Endothelial cell of umbilical vein (primary cell): ENCODE results near the gene MYZAP. TPM values are rescaled to one million over a fixed set of nuclear protein-coding genes. Genes with fewer than 3 reads are reported as not detected.

ENCODE experiments used
- BruUV-seq: library from RNA; stranded (reverse); fragments of 400-500 nt; replicated peaks from 2 replicates; lab custom pipeline; 2021; lab: Mats Ljungman, UMichigan
- CTCF ChIA-PET: fragments of 300-600, 350-600 bp; sonication (Branson Sonifier 250); formaldehyde crosslinking; loops from one replicate; lab custom pipeline; 2021; ENCODE audit warnings: antibody characterized with exemption, inconsistent platforms; lab: Charles Lee
- POLR2A ChIA-PET: fragments of 300-600, 350-600 bp; sonication (Branson Sonifier 250); formaldehyde crosslinking; loops from one replicate; lab custom pipeline; 2021; ENCODE audit warnings: antibody characterized with exemption, inconsistent platforms; lab: Charles Lee
- DNase-seq: peaks from one replicate; pipeline ENCODE4 v3.0.0-alpha.2; 2011; ENCODE audit warnings: low read depth, low spot score
- FAIRE-seq: peaks from 2 replicates; lab custom pipeline; 2011; peaks lifted over from hg19 to GRCh38; lab: Jason Lieb, UNC
- H2AFZ ChIP-seq: 2 replicates; pipeline ENCODE4 v1.6.0; 2012; ENCODE audit warnings: low read depth, low read length, control low read depth, inconsistent platforms
- H3K27ac ChIP-seq: 2 replicates; pipeline ENCODE4 v1.5.1; 2011; ENCODE audit warnings: low read depth, mild to moderate bottlenecking, control low read depth, low read length, moderate library complexity; ENCODE audit not compliant: insufficient read depth
- H3K27me3 ChIP-seq, 2 experiments: 2 replicates each; pipeline versions ENCODE4 v1.6.0 to v1.6.1; 2011; ENCODE audit warnings: low read length in 2 of 2, mixed read lengths in 1 of 2; ENCODE audit not compliant: control insufficient read depth in 2 of 2, insufficient read depth in 2 of 2
- H3K36me3 ChIP-seq, 2 experiments: 2 replicates in 1 of 2; 3 replicates in 1 of 2; pipeline ENCODE4 v1.5.1; 2011; ENCODE audit warnings: low read length in 2 of 2, mild to moderate bottlenecking in 1 of 2, moderate library complexity in 1 of 2; ENCODE audit not compliant: control insufficient read depth in 2 of 2, insufficient read depth in 2 of 2; ENCODE audit errors: extremely low read depth in 1 of 2
- H3K4me1 ChIP-seq: 3 replicates; pipeline ENCODE4 v1.5.1; 2011; ENCODE audit warnings: mild to moderate bottlenecking, low read length; ENCODE audit not compliant: control insufficient read depth, insufficient read depth; ENCODE audit errors: extremely low read depth
- H3K4me2 ChIP-seq: 2 replicates; pipeline ENCODE4 v1.6.1; 2011; ENCODE audit warnings: low read length, control low read depth, mixed read lengths; ENCODE audit not compliant: insufficient read depth
- H3K4me3 ChIP-seq, 3 experiments: fragments of 200-600 bp in 1 of 3; sonication (generic), shearing (Covaris generic) in 1 of 3; replicated peaks in 1 of 3; 2 replicates each; pipeline ENCODE4 v1.5.1; 2011 to 2016; ENCODE audit warnings: control low read depth in 3 of 3, low read length in 3 of 3, mild to moderate bottlenecking in 2 of 3, inconsistent platforms in 1 of 3, low read depth in 1 of 3, moderate library complexity in 1 of 3; ENCODE audit not compliant: insufficient read depth in 1 of 3
- H3K79me2 ChIP-seq: 2 replicates; pipeline ENCODE4 v1.6.0; 2012; ENCODE audit warnings: low read length, inconsistent platforms; ENCODE audit not compliant: control insufficient read depth, insufficient read depth
- H3K9ac ChIP-seq: replicated peaks from 2 replicates; pipeline ENCODE3; 2011; ENCODE audit warnings: low read length, control low read depth; ENCODE audit not compliant: insufficient read depth; ENCODE audit errors: extremely low read depth
- H3K9me1 ChIP-seq: replicated peaks from 3 replicates; pipeline ENCODE4 v1.6.0; 2011; ENCODE audit warnings: mild to moderate bottlenecking, low read length; ENCODE audit not compliant: control insufficient read depth, insufficient read depth; ENCODE audit errors: extremely low read depth
- H3K9me3 ChIP-seq: replicated peaks from 2 replicates; pipeline ENCODE4 v1.5.1; 2012; ENCODE audit warnings: low read length, inconsistent platforms; ENCODE audit not compliant: control insufficient read depth, insufficient read depth
- H4K20me1 ChIP-seq: replicated peaks from 2 replicates; pipeline ENCODE3; 2011; ENCODE audit warnings: mild to moderate bottlenecking, low read length; ENCODE audit not compliant: control insufficient read depth, insufficient read depth; ENCODE audit errors: extremely low read depth
- EZH2 ChIP-seq: IDR thresholded peaks from 2 replicates; pipeline ENCODE4 v1.6.1; 2012; ENCODE audit warnings: borderline replicate concordance, low read depth, mild to moderate bottlenecking, moderate library complexity, low read length, inconsistent platforms; ENCODE audit not compliant: severe bottlenecking
- FOS ChIP-seq: IDR thresholded peaks from 2 replicates; pipeline ENCODE4 v1.6.1; 2011; ENCODE audit warnings: mild to moderate bottlenecking, low read length, moderate library complexity, borderline replicate concordance; ENCODE audit not compliant: insufficient read depth
- GATA2 ChIP-seq: IDR thresholded peaks from 2 replicates; pipeline ENCODE4 v1.7.0; 2011; ENCODE audit warnings: low read depth, mild to moderate bottlenecking, moderate library complexity, mixed read lengths, low read length; ENCODE audit not compliant: insufficient read length, insufficient read depth
- JUN ChIP-seq: IDR thresholded peaks from 2 replicates; pipeline ENCODE4 v1.6.1; 2011; ENCODE audit warnings: borderline replicate concordance, low read depth; ENCODE audit not compliant: insufficient read length, insufficient read depth
- MYC ChIP-seq: IDR thresholded peaks from one replicate; pipeline ENCODE4 v1.6.1; 2011; ENCODE audit warnings: mild to moderate bottlenecking, low read depth, low read length
- POLR2A ChIP-seq: IDR thresholded peaks from 2 replicates; pipeline ENCODE4 v1.6.1; 2012; ENCODE audit warnings: low read depth, mild to moderate bottlenecking, control low read depth, low read length
- POLR2AphosphoS5 ChIP-seq: IDR thresholded peaks from 2 replicates; pipeline ENCODE4 v1.6.1; 2012; ENCODE audit warnings: low read depth, mild to moderate bottlenecking, control low read depth, low read length, moderate library complexity; ENCODE audit not compliant: insufficient read depth
- dilution Hi-C: fragments of 300-500 bp; cut with MboI; formaldehyde crosslinking; loops from one replicate; pipeline ENCODE4 v1.15.0; 2019; ENCODE audit warnings: low sequenced_read_pairs; ENCODE audit not compliant: extremely low pct_ligation_motif_present
- intact Hi-C: fragments of 100-400 bp; cut with micrococcal nuclease; formaldehyde crosslinking; loops from one replicate; pipeline ENCODE4 v1.10.0; 2022
- polyA plus RNA-seq, 4 experiments: library from polyadenylated mRNA; depleted of rRNA in 3 of 4; stranded (reverse) in 3 of 4; unstranded in 1 of 4; fragments of >200 nt; gene quantifications; 2 replicates each; pipeline versions ENCODE4 v1.2.1 to v1.2.3, GENCODE V29; 2011 to 2012; ENCODE audit warnings: missing spikeins in 1 of 4
- total RNA-seq: library from RNA; stranded (reverse); gene quantifications from 2 replicates; pipeline ENCODE4 v1.2.3, GENCODE V29; 2021
- TF ChIP-seq, protein P1 (sequence below), 2 donors: IDR thresholded peaks; 1 replicate in 1 of 2; 2 replicates in 1 of 2; pipeline ENCODE4 v1.5.1; 2011; ENCODE audit warnings: low read length in 2 of 2, mild to moderate bottlenecking in 2 of 2, moderate library complexity in 2 of 2, control low read depth in 1 of 2, inconsistent platforms in 1 of 2, low read depth in 1 of 2; ENCODE audit not compliant: insufficient read depth in 1 of 2; ENCODE audit errors: extremely low read depth in 1 of 2
- TF ChIP-seq, protein P2 (sequence below): IDR thresholded peaks from 2 replicates; pipeline ENCODE4 v1.6.1; 2011; ENCODE audit not compliant: insufficient read depth, insufficient read length

Gene MYZAP
- total and polyA plus RNA-seq, 2 donors (not counting 3 experiments of a cell fraction or from before 2014, with no cell fraction given) = 6.3 to 8.1 TPM

DNA sequence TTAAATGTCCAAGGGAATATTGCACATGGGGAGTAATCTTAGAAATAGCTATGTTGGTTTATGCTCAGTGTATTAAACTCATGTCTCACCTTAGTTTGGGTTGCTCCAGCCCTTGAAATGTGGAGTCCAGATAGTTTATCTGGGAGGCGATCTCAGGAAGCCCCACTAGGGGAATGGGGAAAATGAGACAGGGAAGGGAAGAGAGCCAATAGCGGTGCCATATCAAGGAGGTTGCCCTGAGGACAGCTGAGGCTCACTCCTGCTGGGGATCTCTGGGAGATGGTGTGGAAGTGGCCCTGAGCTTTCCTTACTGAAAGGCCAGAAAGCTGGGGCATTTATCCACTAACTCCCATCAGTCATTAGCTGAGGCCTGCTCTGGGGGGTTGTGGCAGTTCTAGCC, 71.6 kb downstream of the MYZAP start:
- CTCF ChIA-PET = interaction anchor here (0.9 to 2.4 kb wide), 4 partner anchors 8 to 102 kb away, joined by 3 to 6 read pairs (median 4); no protein-coding TSS in a partner anchor

DNA sequence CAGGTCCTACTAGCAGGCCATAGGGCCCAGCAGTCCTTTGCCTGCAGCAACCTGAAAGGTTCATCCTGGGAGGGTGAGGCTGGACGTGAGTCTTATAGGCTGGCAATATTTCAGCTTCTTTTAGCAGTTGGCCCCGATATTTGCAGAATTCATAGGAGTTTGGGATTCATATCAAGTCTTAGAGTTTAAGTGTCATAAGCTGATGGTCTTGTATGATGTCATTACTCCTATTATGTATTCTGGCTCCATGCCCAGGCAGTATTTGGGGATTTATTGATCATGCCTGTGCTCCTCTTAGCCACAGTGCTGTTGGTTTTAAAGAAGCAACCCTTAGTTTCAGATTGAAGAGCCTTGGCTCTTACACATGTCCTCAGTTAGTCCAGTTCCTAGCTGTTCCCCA, 73.5 kb downstream of the MYZAP start:
- Histone ChIP-seq H3K9ac (no peak overlapping the region), H3K4me1 (peaks cover 3% of the 10 kb centered on the region), H3K9me1 (no peaks in the 10 kb centered on the region), H3K79me2 (no peaks in the 10 kb centered on the region), H4K20me1 (no peaks in the 10 kb centered on the region), H3K36me3 (peaks cover 0 to 6% of the 10 kb centered on the region in 2 experiments), H3K27me3 (no peaks in the 10 kb centered on the region), H3K27ac (no peak overlapping the region), H2AFZ (no peak overlapping the region), H3K4me3 (no peak overlapping the region), H3K9me3 (no peaks in the 10 kb centered on the region), H3K4me2 (no peak overlapping the region)
- DNase-seq = no peak
- BruUV-seq = no TSS peak
- POLR2A ChIA-PET = no interaction called here
- dilution Hi-C loops = no loop called here
- no peak for TF ChIP-seq FOS
- no peak for TF ChIP-seq JUN
- no peak for TF ChIP-seq POLR2A
- TF ChIP-seq, protein P1, sequence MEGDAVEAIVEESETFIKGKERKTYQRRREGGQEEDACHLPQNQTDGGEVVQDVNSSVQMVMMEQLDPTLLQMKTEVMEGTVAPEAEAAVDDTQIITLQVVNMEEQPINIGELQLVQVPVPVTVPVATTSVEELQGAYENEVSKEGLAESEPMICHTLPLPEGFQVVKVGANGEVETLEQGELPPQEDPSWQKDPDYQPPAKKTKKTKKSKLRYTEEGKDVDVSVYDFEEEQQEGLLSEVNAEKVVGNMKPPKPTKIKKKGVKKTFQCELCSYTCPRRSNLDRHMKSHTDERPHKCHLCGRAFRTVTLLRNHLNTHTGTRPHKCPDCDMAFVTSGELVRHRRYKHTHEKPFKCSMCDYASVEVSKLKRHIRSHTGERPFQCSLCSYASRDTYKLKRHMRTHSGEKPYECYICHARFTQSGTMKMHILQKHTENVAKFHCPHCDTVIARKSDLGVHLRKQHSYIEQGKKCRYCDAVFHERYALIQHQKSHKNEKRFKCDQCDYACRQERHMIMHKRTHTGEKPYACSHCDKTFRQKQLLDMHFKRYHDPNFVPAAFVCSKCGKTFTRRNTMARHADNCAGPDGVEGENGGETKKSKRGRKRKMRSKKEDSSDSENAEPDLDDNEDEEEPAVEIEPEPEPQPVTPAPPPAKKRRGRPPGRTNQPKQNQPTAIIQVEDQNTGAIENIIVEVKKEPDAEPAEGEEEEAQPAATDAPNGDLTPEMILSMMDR (IDR thresholded peaks at IDR 0.05; ENCODE audit: extremely low read depth in 1 of 2, insufficient read depth in 1 of 2, low read depth in 1 of 2, low read length in 2 of 2) = no peak
- TF ChIP-seq GATA2 = no peak
- no peak for TF ChIP-seq EZH2
- no peak for TF ChIP-seq MYC
- TF ChIP-seq, protein P2, sequence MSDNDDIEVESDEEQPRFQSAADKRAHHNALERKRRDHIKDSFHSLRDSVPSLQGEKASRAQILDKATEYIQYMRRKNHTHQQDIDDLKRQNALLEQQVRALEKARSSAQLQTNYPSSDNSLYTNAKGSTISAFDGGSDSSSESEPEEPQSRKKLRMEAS = no peak
- no peak for TF ChIP-seq POLR2AphosphoS5
- CTCF ChIA-PET = interaction anchor here (1.0 to 5.5 kb wide), 7 partner anchors 9 to 405 kb away, joined by 3 to 27 read pairs (median 5); no protein-coding TSS in a partner anchor
- no peak for FAIRE-seq
- intact Hi-C loops = no loop called here

More for the DNA sequence above, 71.6 kb downstream of the MYZAP start:
- intact Hi-C loops = no loop called here
- DNase-seq (no peak), FAIRE-seq (no peak)
- no TSS peak for BruUV-seq
- Histone ChIP-seq H3K27me3 (no peaks in the 10 kb centered on the region), H3K4me1 (peaks cover 3% of the 10 kb centered on the region), H2AFZ (no peak overlapping the region), H3K9ac (no peak overlapping the region), H3K9me3 (no peaks in the 10 kb centered on the region), H4K20me1 (no peaks in the 10 kb centered on the region), H3K4me3 (no peak overlapping the region), H3K27ac (no peak overlapping the region), H3K9me1 (no peaks in the 10 kb centered on the region), H3K79me2 (no peaks in the 10 kb centered on the region), H3K4me2 (no peak overlapping the region), H3K36me3 (peaks cover 0 to 6% of the 10 kb centered on the region in 2 experiments)
- dilution Hi-C loops = no loop called here
- POLR2A ChIA-PET = interaction anchor here (0.7 kb wide), 1 partner anchor 10 kb away, joined by 9 read pairs; no protein-coding TSS in a partner anchor
- TF ChIP-seq, protein P2 = no peak
- no peak for TF ChIP-seq POLR2A
- TF ChIP-seq POLR2AphosphoS5 = no peak
- TF ChIP-seq, protein P1 (IDR thresholded peaks at IDR 0.05; ENCODE audit: extremely low read depth in 1 of 2, insufficient read depth in 1 of 2, low read depth in 1 of 2, low read length in 2 of 2) = no peak
